ENCODE results near the gene LAMA4. TPM values are rescaled to one million over a fixed set of nuclear protein-coding genes. Genes with fewer than 3 reads are reported as not detected.

LAMA4 gene
- total RNA-seq, 1 experiment from 2014 or later = 1.1 TPM

DNA sequence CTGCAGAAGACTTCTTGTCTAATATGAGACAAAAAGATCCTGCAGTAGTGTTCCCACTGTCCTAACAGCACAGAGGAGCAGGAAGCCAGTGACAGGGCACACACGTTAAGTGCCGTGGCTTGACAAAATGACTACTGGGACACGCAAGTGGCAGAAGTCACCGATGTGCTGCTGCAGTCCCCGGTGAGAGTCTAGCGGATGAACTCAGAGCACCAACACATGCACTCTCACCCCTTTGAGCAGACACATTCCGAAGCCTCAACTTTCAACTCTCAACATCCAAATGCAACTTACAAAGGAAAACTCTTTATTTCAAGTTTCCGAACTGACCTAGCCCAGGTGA lies 898 bp downstream of the LAMA4 start:
- Histone ChIP-seq H2BK12ac (ENCODE audit: insufficient read length, low read depth, low read length) (no peak overlapping the region), H2BK120ac (ENCODE audit: low read depth, low read length, poor library complexity, severe bottlenecking) (no peak overlapping the region), H3K9me3 (ENCODE audit: control insufficient read depth, low read depth, low read length) (no peaks in the 10 kb centered on the region), H2BK5ac (ENCODE audit: insufficient read length, low read length) (no peak overlapping the region), H2AK5ac (ENCODE audit: insufficient read length, low read length) (no peak overlapping the region), H3K27ac (ENCODE audit: insufficient read length, low read depth, low read length) (no peak overlapping the region), H2BK20ac (ENCODE audit: low read depth, low read length, poor library complexity, severe bottlenecking) (no peak overlapping the region), H2AFZ (ENCODE audit: low read length) (no peak overlapping the region), H4K8ac (replicated peaks; ENCODE audit: insufficient read length, low read depth, low read length) (no peak overlapping the region), H2BK15ac (ENCODE audit: low read depth, low read length) (no peak overlapping the region), H3K79me1 (ENCODE audit: insufficient read depth, low read depth, low read length, poor library complexity, severe bottlenecking) (no peaks in the 10 kb centered on the region), H3K27me3 (ENCODE audit: insufficient read depth, low read length) (peaks cover 5% of the 10 kb centered on the region; the same call in 1 of the 2 replicates), H3K9ac (ENCODE audit: extremely low read depth, insufficient read length, low read length) (no peak overlapping the region), H3K14ac (ENCODE audit: insufficient read depth, low read length) (no peak overlapping the region), H3K23ac (ENCODE audit: insufficient read length, low read depth, low read length) (no peak overlapping the region), H3K79me2 (ENCODE audit: insufficient read depth, low read length) (no peaks in the 10 kb centered on the region), H3K4me2 (ENCODE audit: insufficient read depth, insufficient read length, low read length) (peak overlapping the region; percentile 89), H3K23me2 (ENCODE audit: insufficient read length, low read depth, low read length, poor library complexity, severe bottlenecking) (peaks cover 12% of the 10 kb centered on the region), H4K20me1 (ENCODE audit: control insufficient read depth, insufficient read depth, insufficient read length) (no peaks in the 10 kb centered on the region), H3K56ac (ENCODE audit: insufficient read length, low read depth, low read length) (no peak overlapping the region), H3K18ac (ENCODE audit: insufficient read length, low read depth, low read length) (no peak overlapping the region), H3K4ac (ENCODE audit: low read depth, low read length) (no peak overlapping the region), H3T11ph (ENCODE audit: low read length) (no peak overlapping the region), H3K4me1 (ENCODE audit: insufficient read depth, low read length) (peaks cover 9% of the 10 kb centered on the region; the same call in 1 of the 2 replicates), H4K5ac (ENCODE audit: insufficient read length, low read depth, low read length) (no peak overlapping the region), H4K91ac (ENCODE audit: insufficient read length, low read depth, low read length) (no peak overlapping the region)
- Mint-ChIP-seq H3K27me3 (ENCODE audit: low read depth) (peaks cover 50% of the 10 kb centered on the region), H3K9me3 (no peaks in the 10 kb centered on the region), H3K4me3 (peak overlapping the region; percentile 85 to 95), H3K27ac (no peak overlapping the region), H3K4me1 (peaks cover 16 to 22% of the 10 kb centered on the region in 2 experiments), H3K36me3 (ENCODE audit: insufficient read depth in 1 of 3, low read depth in 3 of 3) (no peaks in the 10 kb centered on the region)
- WGBS (ENCODE audit: extremely low coverage, insufficient read length, low lambda C conversion rate) = no CpG with 5 or more reads among the region's 8 CpGs
- TF ChIP-seq, protein P1, sequence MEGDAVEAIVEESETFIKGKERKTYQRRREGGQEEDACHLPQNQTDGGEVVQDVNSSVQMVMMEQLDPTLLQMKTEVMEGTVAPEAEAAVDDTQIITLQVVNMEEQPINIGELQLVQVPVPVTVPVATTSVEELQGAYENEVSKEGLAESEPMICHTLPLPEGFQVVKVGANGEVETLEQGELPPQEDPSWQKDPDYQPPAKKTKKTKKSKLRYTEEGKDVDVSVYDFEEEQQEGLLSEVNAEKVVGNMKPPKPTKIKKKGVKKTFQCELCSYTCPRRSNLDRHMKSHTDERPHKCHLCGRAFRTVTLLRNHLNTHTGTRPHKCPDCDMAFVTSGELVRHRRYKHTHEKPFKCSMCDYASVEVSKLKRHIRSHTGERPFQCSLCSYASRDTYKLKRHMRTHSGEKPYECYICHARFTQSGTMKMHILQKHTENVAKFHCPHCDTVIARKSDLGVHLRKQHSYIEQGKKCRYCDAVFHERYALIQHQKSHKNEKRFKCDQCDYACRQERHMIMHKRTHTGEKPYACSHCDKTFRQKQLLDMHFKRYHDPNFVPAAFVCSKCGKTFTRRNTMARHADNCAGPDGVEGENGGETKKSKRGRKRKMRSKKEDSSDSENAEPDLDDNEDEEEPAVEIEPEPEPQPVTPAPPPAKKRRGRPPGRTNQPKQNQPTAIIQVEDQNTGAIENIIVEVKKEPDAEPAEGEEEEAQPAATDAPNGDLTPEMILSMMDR (conservative IDR thresholded peaks at IDR 0.05) = no peak
- no peak for DNase-seq
